NCI-H2196 treated with DMSO at 0.1 percent for 48 hours (cell line): ENCODE measurements around the gene PRR16.

Source experiments
- DNase-seq: peaks from one replicate; lab custom pipeline; 2025; ENCODE audit not compliant: unreplicated experiment; lab: John Stamatoyannopoulos, UW

The PRR16 gene

DNA sequence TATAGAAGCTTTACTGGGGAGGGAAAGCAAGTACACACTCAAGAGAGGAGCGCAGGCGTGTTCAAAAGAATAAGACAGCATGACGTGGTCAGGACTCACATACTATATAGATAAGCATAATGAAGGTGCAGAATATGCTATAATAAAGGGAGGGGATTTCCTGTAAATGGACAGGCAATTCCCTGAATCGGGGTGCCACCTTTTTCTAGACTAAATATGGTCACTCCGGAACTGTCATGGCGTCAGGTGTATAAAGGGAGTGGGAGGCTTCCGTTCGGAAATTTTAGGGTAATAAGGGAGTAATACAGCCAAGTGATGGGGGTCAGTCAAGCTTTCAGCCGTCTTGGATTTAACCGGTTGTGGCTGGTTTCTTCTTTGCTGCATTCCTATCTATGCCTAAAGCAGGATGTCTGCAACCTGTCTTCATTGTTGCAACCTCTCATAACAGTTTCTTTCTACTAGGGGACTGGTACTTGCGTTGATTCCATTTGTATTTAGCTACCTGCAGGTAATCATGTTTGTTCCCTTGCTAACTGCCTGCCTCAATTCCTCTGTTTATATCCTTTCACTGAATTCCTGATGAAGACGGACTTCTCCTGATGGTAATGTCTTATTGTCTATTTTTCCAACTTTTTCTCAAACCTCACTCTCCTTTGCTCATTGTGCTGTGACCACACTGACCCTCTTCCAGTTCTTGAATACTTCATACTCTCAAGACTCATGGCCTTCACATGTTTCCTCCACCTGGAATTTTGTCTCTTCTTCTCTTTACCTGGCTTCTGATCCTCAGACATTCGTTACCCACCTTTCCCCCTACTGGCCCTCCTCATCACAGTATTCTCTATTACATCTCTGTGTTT, 48.9 kb downstream of the PRR16 start:
- no peak for DNase-seq

DNA sequence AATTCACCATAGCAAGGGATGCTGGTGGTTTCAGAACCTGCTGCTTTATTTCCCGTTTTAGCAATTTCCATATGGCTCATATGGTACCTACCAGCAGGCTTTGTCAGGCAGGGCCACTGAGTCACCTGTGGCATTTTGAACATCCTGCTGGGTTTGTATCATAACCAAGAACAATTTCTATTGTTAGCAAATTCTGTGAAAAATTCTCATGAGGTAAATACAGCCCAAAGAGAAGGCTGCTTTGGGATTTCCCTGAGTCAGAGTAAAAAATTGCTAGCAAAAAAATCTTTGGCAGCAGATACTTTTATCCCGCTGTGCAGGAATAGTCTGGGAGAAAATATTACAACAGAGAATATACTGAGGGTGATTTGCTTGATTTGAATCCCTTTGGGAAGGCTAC, 52.7 kb downstream of the PRR16 start:
- DNase-seq, result no peak

DNA sequence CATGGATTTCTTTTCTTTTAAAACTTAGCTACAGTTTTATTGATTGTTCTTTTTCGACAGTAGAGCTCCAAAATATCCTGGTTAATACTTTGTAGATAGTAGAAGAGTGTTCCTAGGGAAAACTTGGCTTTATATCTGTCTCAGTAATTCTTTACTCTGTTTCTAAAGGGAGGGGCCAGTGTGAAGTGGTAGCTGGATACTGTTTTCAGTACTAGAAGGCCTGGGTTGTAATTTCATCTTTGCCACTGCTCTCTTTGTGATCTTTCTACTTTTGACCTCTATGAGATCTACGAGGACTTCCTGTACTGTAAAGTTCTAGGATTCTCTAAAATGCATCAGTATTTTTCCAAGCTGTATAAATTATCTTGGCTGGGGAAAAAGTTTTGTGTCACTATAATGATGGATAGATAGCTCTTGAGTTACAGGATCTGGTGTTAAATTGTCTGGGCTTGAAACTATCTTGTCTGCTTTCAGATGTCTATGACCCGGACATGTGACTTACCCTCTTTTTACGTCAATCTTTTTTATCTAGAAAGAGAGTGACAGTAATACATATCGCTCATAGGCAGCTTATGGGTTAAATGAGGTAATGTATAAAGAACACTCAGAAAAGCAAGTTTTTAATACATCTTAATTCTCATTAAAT, 53.6 kb downstream of the PRR16 start:
- DNase-seq, result no peak

DNA sequence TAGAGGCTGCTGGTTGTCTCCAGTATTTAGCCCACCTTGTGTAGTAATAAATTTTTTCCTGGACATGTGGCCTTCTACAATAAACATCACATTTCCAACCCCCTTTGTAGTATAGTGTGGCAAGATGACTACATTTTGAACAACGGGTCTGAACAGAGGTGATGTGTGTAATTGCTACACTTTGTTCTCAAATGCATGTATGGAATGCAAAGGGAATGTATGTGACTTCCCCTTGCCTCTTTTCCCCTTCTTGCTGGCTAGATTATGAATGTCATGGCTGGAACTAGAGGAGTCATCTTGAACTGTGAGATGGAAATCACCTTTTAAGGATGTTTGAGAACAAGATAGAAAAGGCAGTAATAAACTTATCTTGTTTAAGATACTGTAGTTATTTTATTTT, 54.5 kb downstream of the PRR16 start:
- DNase-seq, result no peak

DNA sequence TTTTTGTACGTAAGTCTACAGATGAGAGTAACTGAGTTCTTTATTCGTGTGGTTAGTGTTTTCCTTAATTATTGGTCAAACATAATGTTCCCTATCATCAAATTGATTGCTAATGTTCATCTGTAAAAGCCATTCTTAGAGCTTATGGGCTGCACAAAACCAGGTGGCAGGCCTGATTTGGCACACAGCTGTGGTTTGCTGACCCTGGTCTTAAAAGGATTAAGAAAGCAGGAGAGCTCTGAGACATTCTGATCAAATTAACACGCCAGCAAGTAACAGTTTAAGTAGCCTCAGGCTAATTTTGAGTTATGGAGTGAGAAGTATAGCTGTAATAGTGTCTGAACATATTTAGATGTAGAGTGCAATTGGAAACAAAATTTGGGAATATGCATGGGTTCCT, 63.2 kb downstream of the PRR16 start:
- DNase-seq, result no peak

DNA sequence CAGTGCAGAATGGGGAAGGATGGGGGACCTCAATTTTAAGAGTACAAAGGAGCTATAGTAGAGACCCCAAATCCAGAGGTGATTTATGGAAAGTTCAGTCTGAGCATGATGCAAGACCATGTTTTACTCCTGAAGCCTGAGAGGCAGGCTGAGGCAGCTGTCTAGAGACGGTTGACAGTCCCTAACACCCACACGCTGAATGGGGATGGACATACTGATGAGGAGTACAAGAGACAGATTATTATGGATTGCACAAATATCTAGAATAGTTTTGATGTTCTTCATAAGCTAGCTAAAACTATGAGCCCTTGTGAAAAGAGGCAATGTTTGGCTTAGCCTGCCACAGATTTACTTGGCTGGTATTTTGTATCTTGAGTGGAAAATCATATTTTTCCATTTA, 64.5 kb downstream of the PRR16 start:
- no peak for DNase-seq

DNA sequence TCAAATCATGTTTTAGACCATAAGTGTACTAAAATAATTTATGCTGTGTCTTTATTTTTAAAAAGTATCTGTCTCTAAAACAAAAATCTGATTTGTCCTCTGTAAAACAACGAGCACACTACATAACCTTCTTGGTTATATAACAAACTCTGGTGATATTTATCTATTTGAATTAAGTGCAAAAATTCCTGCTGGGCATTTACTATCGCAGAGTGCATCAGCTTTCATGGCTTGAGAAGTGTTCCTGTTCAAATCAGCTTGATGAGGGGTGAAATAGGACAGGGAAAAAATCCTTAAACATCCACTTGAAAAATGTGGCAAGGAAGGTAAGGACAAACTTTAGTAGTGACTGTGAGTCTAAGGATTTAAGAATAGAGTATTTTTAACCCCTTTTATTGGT, 65.3 kb downstream of the PRR16 start:
- DNase-seq, result no peak

DNA sequence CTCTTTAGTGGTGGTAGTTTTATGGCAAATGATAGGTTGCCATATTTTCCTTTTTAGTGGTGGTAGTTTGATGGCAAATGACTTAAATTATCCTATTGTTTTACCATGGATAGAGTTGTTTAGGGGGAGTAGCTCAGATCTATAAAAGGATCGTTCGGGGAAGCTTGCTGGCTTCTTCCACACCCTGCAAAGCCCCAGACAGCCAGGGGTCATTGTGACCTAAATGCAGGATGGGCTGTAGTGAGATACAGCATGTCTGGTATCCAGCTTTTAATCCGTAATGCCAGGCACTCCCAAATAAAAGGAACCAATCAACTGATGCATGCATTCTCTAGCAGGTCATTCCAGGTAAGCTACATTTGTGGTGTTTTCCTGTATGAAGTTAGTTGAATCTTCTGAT, 67.1 kb downstream of the PRR16 start:
- DNase-seq, result no peak

DNA sequence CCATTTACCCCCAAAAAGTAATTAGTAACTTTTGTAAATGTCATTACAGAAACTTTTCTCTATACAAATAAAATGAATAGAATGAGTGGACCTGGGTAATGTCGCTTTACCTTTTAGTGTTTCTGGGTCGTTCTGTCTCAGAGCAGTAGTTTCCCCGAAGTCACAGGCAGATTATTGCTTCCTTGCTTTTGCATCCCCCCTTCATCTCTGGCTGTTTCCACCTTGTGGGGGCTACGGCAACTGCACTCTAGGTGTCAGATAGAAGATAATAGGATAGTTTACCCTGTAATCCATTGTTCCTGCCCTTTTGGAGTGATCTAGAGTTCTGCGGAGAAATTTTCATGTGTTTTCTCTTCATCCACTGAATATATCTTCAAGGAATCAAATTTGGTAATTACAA, 68.7 kb downstream of the PRR16 start:
- DNase-seq, result no peak

DNA sequence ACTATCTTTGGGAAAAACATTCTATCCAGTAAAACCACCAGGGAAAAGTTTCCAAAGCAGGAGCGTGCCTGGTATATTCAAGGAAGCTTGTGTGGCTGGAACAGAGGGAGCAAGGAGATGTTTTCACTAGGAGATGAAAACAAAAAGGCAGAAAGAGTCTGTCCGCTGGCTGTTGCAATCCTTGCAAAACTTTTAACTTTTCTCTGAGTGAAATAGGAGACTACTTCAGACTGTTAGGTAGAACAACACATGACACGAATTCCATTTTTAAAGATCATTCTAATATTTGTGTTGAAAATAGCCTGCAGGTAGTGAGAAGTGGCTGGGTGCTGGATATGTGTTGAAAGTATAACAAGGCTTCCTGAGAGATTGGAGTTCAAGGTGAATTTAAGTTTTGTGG, 69.5 kb downstream of the PRR16 start:
- no peak for DNase-seq

DNA sequence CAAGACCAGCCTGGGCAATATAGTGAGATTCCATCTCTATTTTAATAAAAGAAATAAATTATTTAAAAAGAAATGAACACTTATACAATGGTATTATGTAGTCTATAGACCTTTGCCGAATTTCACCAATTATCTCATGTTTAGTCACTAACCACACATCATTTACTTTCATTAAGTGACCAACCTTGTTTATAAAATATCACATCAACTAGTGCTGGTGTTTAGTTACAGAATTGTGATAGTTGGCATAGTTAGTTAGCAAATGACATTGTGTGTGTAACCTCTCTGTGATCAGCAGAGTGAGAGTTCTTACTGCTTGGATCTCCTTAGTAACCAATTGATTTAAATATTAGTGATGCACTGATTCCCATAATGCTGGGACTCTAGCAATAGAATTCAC, 71.8 kb downstream of the PRR16 start:
- DNase-seq, result no peak

DNA sequence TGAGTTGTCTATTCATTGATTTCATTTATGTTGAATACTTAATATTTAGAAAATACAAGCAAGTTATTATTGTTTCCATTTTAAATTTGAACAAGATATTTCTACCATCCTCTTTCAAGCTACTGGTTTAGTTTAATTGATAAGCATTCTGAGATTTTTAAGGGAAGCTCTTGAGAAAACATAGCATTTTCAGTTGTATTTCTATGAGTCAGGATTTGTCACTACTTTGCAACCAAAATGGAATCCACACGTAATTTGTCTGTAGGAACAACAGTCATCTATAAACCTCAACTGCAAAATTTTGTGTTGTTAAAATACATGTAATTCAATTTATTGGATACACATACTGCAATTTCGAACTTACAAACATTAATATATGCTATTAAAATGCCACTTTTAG, 74.0 kb downstream of the PRR16 start:
- no peak for DNase-seq

DNA sequence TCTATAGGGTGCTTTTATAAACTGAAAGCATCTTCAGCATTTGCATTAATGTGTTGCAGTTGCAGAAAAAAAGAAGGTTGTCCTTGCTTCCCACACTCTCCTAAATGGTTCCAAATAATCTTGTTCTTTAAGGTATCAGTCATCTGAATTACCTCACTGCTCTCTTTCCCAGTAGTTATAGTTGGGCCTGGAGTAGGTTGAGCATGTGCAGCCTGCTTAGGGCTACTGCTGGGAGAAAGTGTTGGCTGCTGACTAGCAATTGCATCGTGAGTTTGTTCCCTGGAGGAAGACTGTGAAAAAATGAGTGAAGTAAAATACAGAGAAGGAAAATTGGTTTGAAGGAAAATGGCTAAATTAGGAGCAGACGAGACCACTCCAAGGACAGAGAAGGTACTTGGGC, 74.5 kb downstream of the PRR16 start:
- no peak for DNase-seq

DNA sequence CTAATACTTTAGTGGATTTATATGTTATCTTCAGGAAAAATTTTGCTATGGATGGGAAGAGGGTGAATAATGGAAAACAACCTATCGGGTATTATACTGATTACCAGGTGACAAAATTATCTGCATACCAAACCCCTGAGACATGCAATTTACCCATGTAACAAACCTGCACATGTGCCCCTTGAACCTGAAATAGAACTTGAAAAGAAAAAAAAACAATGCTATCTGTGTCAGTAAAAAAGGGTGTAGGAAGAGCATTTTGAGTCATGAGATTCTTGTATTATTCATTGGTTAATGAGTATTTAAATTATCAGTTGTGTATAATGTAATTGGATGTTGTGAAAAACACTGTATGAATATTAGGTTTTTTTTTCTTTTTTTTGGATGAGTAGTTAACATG, 75.4 kb downstream of the PRR16 start:
- no peak for DNase-seq

DNA sequence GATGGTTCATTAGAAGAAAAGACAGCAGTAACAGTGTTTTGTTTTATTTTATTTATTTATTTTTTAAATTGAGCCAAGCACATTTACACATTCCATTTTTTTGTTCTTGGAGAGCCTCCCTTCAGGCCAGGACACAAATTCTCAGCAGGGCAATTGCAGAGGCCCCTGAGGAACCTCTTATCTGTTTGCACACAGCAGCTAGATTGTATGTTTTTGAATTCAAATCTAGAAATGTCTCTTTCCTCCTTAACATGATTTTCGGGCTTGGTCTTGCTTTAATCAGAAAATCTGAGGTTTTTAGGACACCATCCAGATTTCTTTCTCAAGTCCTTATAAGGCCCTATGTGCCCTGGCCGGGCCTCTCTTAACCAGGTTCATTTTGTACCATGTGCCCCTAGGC, 76.0 kb downstream of the PRR16 start:
- DNase-seq, result no peak

DNA sequence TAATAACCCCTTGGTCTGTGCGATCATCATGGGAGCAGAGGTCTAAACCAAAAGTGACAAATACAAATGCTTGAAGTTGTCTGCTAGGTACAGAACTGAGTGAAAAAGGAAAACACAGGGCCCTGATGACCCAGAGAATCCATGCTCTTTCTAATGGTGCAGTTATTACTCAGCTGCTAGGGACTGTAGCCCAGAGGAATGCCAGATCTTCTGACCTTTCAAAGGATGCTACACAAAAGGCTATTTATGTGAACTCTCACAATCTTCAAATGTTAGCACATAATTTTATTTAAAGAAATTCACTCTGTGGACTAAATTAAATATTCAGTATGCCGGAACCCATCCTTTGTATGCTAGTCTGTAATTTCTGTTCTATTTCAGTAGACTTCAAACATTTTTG, 79.9 kb downstream of the PRR16 start:
- DNase-seq, result no peak

DNA sequence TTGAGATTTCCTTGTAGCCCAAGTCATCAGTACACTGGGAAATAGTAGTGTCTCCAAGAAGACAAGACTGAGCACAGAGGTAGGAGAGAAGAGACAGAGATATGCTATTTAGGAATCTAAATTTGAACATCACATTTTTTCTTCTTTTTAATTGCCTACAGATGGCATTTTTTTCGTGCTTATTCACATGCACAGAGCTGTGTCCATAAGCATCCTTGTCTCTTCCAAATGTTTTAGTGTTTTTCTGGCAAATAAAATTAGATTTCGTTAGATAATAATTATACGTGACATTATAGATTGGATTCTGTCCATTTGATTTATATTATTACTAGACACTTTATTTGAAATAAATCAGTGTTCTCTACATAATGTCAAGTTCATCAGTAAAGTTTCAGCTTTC, 80.9 kb downstream of the PRR16 start:
- DNase-seq, result no peak

DNA sequence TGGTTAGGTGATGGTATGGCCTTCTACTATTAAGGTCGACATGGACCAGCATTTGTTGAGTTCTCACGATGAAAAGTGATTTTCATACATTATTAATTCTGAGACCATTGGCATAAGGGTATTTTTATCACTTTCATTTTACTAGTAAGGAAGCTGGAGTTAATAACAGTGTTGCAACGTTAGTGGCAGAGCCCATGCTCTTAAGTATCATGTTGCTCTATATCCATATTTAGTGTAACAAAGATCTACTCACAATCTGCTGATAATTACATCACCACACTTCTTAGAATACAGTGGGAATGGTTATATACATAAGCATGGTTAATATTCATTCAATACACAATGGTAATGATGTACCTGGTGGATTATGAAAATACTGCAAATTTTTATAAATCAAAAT, 81.9 kb downstream of the PRR16 start:
- DNase-seq, result no peak

DNA sequence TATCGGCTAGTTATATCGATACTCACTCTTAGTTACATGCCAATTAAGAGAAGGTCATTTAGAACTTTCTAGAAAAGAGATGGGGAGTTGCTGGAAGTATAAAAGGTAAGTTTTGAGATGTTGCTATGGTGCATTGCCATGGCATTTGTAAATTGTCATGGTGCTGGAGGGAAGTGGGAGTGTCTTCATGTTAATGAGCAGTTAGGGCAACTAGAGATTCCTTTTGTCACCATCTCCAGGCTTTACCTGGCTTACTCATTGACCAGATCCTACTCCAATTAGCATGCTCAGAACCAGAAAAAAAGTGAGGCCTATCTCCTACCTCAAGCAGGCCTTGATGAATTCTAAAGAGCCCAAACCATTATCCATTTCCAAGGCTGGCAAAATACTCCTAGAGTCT, 82.8 kb downstream of the PRR16 start:
- DNase-seq, result no peak

DNA sequence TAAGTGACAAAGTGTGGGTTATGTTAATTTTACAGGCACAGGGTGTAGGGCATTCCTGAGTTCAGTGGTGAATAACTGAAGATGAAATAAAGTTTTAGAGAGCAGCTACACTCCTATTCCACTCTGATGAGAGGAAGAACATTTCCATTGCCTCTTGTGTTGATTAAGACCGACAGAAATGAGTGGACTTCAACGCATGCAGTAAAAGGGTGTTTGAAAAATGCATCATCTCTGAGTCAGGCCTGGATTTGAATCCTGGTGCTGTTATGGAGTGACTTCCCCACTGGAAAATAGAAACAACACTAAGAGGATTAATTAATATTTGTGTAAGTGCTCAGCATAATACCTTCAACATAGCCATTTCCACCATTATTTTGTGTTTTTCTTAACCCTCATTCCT, 86.3 kb downstream of the PRR16 start:
- DNase-seq, result no peak

DNA sequence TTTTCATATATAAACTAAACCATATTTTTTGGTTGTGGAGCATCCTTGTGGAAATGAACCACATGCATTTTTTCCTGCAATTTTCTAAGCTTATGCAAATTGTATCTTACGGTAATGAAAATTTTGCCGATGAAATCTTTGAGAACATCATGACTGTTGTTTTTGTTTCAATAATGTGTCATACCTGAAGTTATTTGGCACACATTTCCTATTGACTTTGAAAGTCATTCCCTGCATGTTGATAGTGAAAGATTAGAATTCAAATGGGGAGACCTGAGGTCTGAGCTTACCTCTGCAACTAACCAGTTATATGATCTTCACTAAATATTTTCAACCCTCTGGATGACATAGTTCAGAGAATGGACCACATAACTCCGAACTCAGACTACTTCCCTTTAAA, 88.5 kb downstream of the PRR16 start:
- DNase-seq, result no peak

DNA sequence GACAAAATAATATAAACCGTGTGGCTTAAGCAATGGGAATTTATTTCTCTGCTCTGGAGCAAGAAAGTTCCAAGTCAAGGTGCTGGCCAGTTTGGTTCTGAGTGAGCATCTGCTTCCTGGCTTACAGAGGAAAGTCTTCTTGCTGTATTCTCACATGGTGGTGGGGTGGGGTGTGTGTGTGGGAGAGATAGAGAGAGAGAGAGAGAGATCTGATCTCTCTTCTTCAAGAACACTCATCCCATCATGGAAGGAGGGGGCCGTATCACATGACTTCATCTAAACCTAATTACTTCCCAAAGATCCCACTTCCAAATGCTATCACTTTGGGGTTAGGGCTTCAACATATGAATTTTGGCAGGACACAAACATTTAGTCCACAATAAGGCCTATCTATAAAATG, 91.2 kb downstream of the PRR16 start:
- no peak for DNase-seq

DNA sequence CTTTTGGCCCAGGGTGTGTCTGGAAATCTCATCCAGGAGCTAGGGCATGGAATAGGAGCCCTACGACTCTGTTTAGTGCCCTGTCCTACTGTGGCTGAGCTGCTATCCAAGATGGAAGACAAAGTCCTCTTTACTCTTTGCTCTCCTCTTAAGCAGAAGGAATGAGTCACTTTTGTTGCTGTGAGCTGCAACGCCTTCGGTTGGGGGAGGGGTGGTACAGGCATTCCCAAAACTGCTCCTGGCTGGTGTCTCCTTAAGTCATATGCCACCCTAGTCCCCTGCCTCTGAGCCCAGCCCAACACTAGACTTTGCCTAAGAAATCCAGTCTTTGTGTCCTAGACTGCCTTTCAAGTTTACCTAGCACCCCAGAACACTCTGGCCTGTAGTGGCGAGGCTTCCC, 99.9 kb downstream of the PRR16 start:
- DNase-seq, result no peak
